ENCODE results near the gene COLGALT1.

DNA sequence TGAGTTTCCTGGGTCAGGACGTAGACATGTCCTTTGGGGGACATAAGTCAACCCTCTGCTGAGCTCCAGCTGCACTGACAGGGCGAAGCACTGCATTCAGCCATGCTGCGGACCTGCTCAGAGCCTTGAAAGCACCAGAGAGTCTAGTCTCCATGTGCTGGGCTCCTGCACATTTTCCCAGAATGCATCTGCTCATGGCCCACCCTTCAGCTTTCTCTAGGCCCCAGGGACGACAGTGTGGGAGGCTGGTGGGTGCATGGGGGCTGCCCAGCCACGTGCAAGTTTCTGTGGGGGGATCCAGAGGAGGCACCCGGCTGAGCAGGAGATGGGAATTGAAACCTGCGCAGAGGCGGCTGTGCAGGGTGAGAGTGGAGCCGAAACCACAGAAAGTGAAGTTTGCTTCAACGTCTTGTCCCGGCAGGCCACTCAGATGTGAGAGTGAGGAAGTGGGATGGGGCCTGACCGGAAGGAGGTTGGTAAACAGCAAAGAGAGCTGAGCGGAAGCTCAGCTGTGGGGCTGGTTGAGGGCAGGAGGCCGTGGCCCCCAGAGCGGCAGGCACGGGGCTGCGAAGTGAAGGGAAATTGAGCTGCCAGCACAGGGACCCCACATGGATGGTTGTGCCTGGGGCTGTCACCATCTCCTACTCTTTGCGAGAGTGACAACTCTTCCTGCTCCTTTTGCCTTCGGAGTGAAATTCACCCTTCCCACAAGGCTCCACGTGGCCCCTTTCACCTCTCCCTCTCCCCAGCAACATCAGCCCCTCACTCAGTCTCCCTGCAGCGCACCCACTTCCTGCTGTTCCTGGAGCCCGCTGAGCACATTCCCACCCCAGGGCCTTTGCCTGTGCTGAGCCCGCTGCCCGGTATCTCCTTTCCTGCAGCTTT, 32.2 kb upstream of the COLGALT1 start:
- TF ChIP-seq POLR2A (IDR thresholded peaks at IDR 0.05; ENCODE audit: low read length) (no peak), GATA1 (IDR thresholded peaks at IDR 0.05; ENCODE audit: low read depth, low read length) (no peak)
